BLaER1 treated with 17β-estradiol and CSF1 and Interleukin-3, amounts not matched to agents 10 nM and 100 nM (cell line): ENCODE results near the gene USP40.

Source experiments
- H3K27ac ChIP-seq, 11 experiments: shearing (Covaris generic); formaldehyde crosslinking; 2 replicates each; pipeline ENCODE4 v1.8.1; 2022
- H3K27me3 ChIP-seq, 11 experiments: shearing (Covaris generic); formaldehyde crosslinking; 2 replicates each; pipeline ENCODE4 v1.8.1; 2022
- H3K36me3 ChIP-seq, 11 experiments: shearing (Covaris generic); formaldehyde crosslinking; 2 replicates each; pipeline ENCODE4 v1.8.1; 2022
- H3K4me1 ChIP-seq, 10 experiments: shearing (Covaris generic); formaldehyde crosslinking; 2 replicates each; pipeline ENCODE4 v1.8.1; 2022
- H3K4me2 ChIP-seq, 11 experiments: shearing (Covaris generic); formaldehyde crosslinking; 2 replicates each; pipeline ENCODE4 v1.8.1; 2022
- H3K4me3 ChIP-seq, 10 experiments: shearing (Covaris generic); formaldehyde crosslinking; 2 replicates each; pipeline ENCODE4 v1.8.1; 2022
- H3K9ac ChIP-seq, 11 experiments: shearing (Covaris generic); formaldehyde crosslinking; 2 replicates each; pipeline ENCODE4 v1.8.1; 2022
- H3K9me3 ChIP-seq, 11 experiments: shearing (Covaris generic); formaldehyde crosslinking; replicated peaks in 1 of 11; 2 replicates each; pipeline ENCODE4 v1.8.1; 2022
- H4K20me1 ChIP-seq, 11 experiments: shearing (Covaris generic); formaldehyde crosslinking; 2 replicates each; pipeline ENCODE4 v1.8.1; 2022
- Cebpa-rat ChIP-seq, 11 experiments: shearing (Covaris generic); IDR thresholded peaks; 2 replicates each; pipeline ENCODE4 v1.8.1; 2022

Gene USP40

DNA sequence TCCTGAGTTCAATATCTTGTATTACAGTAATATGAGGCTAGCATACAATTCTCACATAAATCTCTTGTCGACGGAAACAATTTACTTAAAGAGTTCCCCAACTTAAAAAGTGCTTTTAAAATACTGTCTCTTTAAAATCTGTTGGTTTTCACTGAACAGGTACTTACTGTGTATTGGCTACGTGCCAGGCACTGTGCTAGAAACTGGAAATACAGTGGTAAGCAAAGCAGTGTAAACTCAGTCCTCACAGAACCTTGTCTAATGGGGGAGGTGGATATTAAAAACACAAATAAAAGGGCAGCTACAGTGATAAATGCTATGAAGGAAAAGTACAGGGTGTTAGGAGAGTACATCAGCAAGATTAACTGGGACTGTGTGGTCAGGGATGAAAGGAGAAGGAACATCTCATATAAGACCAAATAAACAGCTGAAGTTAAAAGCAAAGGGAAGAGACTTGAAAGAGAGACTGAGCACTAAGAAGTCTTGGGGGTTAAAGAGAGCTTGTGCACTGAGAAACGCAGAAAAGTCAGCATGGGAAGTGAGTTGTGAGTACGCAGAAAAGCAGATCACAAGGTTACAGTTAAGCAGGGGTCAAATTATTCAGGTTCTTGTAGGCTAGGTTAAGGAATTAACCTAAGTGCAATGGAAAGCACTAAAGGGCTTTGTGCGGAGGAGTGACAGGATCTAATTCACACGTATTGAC, 52.5 kb downstream of the USP40 start:
- no peak overlapping the region for H3K4me2 ChIP-seq
- peaks cover 0 to 63% (median 0%) of the 10 kb centered on the region in 11 experiments; a peak in 9 of 22 replicates for H3K36me3 ChIP-seq
- peaks cover 0 to 7% (median 0%) of the 10 kb centered on the region in 11 experiments; a peak in 2 of 22 replicates for H3K9me3 ChIP-seq
- H3K4me3 ChIP-seq: no peak overlapping the region
- H3K9ac ChIP-seq: no peak overlapping the region
- H3K27ac ChIP-seq: no peak overlapping the region
- H3K27me3 ChIP-seq: no peaks in the 10 kb centered on the region
- H4K20me1 ChIP-seq: no peaks in the 10 kb centered on the region
- TF ChIP-seq Cebpa-rat (IDR thresholded peaks at IDR 0.05): no peak
- no peaks in the 10 kb centered on the region for H3K4me1 ChIP-seq

GRCh38 chr2:233503947-233504637, 62.5 kb downstream of the USP40 start:
- peaks cover 18 to 71% (median 31%) of the 10 kb centered on the region in 11 experiments; a peak in 20 of 22 replicates for H3K36me3 ChIP-seq

DNA sequence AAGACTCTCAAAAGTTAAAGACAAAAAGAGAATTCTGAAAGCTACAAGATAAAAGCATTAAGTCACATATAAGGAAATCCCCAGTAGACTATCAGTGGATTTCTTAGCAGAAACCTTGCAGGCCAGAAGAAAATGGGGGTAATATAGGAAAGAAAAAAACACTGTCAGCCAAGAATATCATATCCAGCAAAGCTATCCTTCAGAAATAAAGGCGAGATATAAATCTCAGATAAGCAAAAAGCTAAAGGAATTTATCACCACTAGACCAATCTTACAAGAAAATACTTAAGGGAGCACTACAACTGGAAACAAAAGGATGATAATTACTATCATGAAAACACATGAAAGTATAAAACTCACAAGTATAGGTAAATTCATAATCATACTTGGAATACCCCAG, 63.1 kb downstream of the USP40 start:
- Histone ChIP-seq H3K36me3 (peaks cover 18 to 72% (median 31%) of the 10 kb centered on the region in 11 experiments; a peak in 20 of 22 replicates), H3K27ac (no peak overlapping the region)

More at GRCh38 chr2:233503947-233504637, 62.5 kb downstream of the USP40 start:
- Histone ChIP-seq H3K27ac (no peak overlapping the region), H3K27me3 (no peaks in the 10 kb centered on the region), H3K9ac (no peak overlapping the region), H4K20me1 (no peaks in the 10 kb centered on the region), H3K4me1 (peaks cover 0 to 26% (median 0%) of the 10 kb centered on the region in 10 experiments; a peak in 5 of 20 replicates), H3K9me3 (peaks cover 22 to 39% (median 33%) of the 10 kb centered on the region in 11 experiments), H3K4me2 (no peak overlapping the region), H3K4me3 (no peak overlapping the region)
- TF ChIP-seq Cebpa-rat (IDR thresholded peaks at IDR 0.05): no peak

DNA sequence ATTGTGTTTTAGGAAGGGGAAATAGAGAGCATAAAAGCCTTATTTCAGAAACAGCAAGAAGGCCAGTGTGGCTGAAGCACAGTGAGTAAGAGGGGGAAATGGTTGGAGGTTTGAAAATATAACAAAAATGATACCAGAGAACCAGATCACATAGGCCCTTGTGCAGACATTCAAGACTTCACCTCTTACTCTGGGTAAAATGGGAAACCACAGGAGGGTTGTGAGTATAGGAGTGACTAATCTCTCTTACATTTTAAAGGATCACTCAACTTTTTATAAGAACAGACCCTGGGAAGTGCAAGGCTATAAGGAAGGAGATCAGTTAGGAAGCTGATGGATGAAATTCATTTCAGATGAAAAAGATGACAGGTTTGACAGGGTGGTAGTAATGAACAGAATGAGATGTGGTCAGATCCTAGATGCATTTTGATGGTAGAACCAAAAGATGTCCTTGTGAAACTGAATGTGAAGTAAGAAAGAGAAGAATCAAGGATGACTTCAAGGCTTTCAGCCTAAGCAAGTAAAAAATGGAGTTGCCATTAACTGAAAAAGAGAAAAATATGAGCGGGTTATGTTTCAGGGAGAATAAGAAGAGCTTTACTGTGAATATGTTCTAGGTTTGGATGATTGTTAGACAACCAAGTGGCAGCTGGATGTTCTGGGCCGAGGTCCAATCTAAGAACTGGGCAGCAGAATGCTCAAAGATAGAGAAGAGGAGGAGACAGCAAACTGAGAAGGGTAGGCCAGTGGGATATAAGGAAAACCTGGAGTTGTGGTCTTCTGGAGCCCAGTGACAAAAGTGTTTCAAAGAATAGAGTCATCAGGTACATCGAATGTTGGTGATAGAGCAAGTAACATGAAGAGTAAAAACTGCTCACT, 65.1 kb downstream of the USP40 start:
- Histone ChIP-seq H3K9ac (no peak overlapping the region), H3K9me3 (peaks cover 22 to 37% (median 33%) of the 10 kb centered on the region in 11 experiments), H3K4me1 (peaks cover 0 to 26% (median 0%) of the 10 kb centered on the region in 10 experiments; a peak in 6 of 20 replicates), H4K20me1 (no peaks in the 10 kb centered on the region), H3K27ac (no peak overlapping the region), H3K4me3 (no peak overlapping the region), H3K36me3 (peaks cover 17 to 78% (median 33%) of the 10 kb centered on the region in 11 experiments; a peak in 20 of 22 replicates), H3K4me2 (no peak overlapping the region), H3K27me3 (no peaks in the 10 kb centered on the region)
- TF ChIP-seq Cebpa-rat (IDR thresholded peaks at IDR 0.05): no peak

More for the DNA sequence above, 63.1 kb downstream of the USP40 start:
- H3K9ac ChIP-seq: no peak overlapping the region
- no peak overlapping the region for H3K4me3 ChIP-seq
- H3K4me2 ChIP-seq: no peak overlapping the region
- TF ChIP-seq Cebpa-rat (IDR thresholded peaks at IDR 0.05): no peak
- H3K4me1 ChIP-seq: peaks cover 0 to 26% (median 0%) of the 10 kb centered on the region in 10 experiments; a peak in 5 of 20 replicates
- H3K27me3 ChIP-seq: no peaks in the 10 kb centered on the region
- peaks cover 22 to 39% (median 33%) of the 10 kb centered on the region in 11 experiments for H3K9me3 ChIP-seq
- no peaks in the 10 kb centered on the region for H4K20me1 ChIP-seq

GRCh38 chr2:233499928-233500327, 66.7 kb downstream of the USP40 start:
- Histone ChIP-seq H3K4me1 (peaks cover 0 to 26% (median 0%) of the 10 kb centered on the region in 10 experiments; a peak in 6 of 20 replicates), H3K9ac (no peak overlapping the region), H3K36me3 (peaks cover 14 to 84% (median 37%) of the 10 kb centered on the region in 11 experiments; a peak in 20 of 22 replicates), H3K9me3 (peaks cover 22 to 33% (median 26%) of the 10 kb centered on the region in 11 experiments), H3K4me3 (no peak overlapping the region), H4K20me1 (no peaks in the 10 kb centered on the region), H3K27ac (no peak overlapping the region), H3K27me3 (no peaks in the 10 kb centered on the region), H3K4me2 (peak overlapping the region in 2 of 11 experiments; percentile 18 to 20; a peak in 3 of 22 replicates)
- no peak for TF ChIP-seq Cebpa-rat (IDR thresholded peaks at IDR 0.05)

DNA sequence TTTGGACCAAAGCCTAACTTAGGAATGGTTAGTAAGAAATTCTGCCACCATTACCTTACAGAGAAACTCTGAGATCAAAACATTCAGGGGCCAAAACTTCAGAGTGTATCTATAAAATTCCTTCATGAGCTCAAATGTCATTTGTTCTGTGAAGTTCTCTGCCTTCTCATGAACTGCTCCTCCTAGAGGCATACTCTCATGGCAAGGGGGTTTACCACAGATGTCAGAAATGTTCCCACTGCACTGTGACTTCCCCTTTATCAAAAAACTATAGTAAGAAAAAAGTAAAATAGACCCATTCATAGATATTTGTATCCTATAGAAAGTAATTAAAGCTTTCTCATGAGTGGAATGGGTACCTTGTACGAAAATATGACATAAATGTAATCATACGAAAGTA, 68.5 kb downstream of the USP40 start:
- Histone ChIP-seq H3K4me2 (no peak overlapping the region), H3K36me3 (peaks cover 14 to 83% (median 27%) of the 10 kb centered on the region in 11 experiments; a peak in 19 of 22 replicates), H3K27me3 (no peaks in the 10 kb centered on the region), H3K27ac (no peak overlapping the region), H3K9ac (no peak overlapping the region), H4K20me1 (no peaks in the 10 kb centered on the region), H3K9me3 (peaks cover 11 to 17% (median 14%) of the 10 kb centered on the region in 11 experiments), H3K4me3 (no peak overlapping the region), H3K4me1 (peaks cover 0 to 26% (median 0%) of the 10 kb centered on the region in 10 experiments; a peak in 5 of 20 replicates)
- TF ChIP-seq Cebpa-rat (IDR thresholded peaks at IDR 0.05): no peak

- H4K20me1 ChIP-seq: no peaks in the 10 kb centered on the region
- no peak for TF ChIP-seq Cebpa-rat (IDR thresholded peaks at IDR 0.05)
- peaks cover 0 to 26% (median 0%) of the 10 kb centered on the region in 10 experiments; a peak in 5 of 20 replicates for H3K4me1 ChIP-seq
- H3K9me3 ChIP-seq: peaks cover 6 to 13% (median 10%) of the 10 kb centered on the region in 11 experiments; a peak in 21 of 22 replicates
- no peak overlapping the region for H3K4me3 ChIP-seq
- H3K4me2 ChIP-seq: no peak overlapping the region
- H3K27ac ChIP-seq: no peak overlapping the region
- no peaks in the 10 kb centered on the region for H3K27me3 ChIP-seq
- peaks cover 12 to 83% (median 24%) of the 10 kb centered on the region in 11 experiments; a peak in 19 of 22 replicates for H3K36me3 ChIP-seq
- H3K9ac ChIP-seq: no peak overlapping the region
Measured at GRCh38 chr2:233497692-233498091, 68.9 kb downstream of the USP40 start.
